Stimulated activated CD4-positive, alpha-beta T cell treated with anti-CD3 and anti-CD28 coated beads, TNF-alpha, amount 100 ng/mL, for 48 hours (primary cell): Measurements from ENCODE around the gene KCNMA1.

Source experiments
- DNase-seq, 3 donors: peaks; one replicate each; pipeline ENCODE4 v3.0.0-alpha.2; 2020; ENCODE audit warnings: low read depth in 3 of 3

Gene KCNMA1

DNA sequence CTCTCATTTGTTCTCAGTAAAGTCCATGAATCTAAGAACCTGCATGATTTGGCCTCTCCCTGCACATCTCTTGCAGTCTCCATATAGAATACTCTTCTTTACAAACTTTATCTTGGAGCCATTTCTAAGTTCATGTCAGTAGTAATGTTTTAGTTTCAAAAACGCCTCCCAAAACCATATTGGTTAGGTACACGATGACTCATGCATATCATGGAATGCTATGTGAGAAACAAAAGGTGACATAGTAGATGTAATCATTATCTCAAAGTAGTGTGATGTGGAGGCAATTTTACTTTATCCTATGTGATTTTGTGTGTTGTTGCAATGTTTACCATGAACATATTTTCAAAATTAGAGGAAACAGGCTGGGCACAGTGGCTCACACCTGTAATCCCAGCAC lies 520.7 kb downstream of the KCNMA1 start:
- DNase-seq = no peak

DNA sequence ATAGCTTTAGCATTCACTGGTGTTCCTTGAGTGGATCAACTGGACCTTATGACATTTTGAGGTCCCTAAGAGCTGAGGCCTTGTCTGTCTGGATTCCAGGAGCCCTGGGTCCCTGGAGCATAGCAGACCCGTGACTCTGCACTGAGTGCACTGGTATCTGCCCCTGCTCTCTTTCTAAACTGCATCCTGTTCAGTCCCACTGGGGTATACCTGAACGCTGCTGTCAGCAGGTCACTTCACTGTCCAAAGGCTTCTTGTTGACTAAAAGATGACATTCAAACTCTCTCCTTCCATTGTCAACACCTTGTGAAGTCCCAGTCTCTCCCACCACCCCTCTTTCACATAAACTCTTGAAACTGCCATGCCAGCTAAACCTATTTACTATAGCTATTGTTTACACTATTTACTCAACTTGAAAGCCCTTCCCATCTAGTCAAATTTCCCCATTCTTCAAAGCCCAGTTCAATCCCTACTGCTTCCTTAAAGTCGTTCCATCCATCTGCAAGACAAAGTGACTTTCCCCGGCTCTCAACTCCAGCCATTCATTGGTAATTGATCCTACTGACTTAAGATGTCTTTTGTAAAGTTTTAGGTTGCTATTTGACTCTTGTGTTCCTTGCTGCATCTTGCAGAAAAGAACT lies 523.3 kb downstream of the KCNMA1 start:
- DNase-seq = no peak

DNA sequence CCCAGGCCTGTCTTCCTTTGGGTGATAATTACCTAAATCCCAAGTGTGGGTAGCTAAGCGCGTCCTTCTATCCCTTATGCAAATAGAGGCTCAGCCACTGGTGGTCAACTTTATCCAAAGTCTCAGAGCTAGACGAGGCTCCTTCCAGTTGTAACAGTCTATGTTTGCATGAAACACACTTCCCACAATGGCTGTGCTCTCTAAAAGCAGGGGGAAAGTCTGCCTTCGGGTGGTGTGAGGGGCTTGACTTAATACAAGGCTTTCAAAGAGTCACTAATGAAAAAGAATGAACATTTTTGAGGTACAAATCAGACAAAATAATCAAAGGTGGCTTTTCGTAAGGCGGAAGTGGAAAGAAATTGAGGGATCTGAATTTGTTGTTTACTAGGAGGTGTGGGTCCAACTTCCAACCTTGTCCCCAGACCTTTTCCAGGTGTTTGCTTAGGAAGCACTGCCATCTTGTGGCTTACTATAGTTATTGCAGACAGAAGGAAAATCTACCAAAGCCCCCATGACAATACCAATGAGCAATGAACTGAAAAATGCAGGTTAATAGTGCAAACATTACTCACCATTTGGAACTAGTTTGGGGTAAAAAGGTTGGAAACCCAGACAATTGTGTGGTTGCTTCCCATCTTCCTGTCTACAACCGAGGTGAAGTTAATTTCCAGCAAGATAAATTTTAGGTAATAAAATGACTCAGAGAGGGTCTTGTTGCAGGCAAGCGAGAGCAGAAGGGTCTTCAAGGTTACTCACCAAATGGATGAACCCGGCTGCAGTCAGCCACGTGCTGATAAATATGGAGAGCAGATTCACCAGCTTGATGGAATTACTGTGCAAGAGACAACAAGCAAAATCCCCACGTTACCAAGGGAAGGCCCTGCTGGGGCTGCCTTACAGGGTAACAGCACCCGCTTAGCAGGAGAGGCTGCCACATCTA lies 525.7 kb downstream of the KCNMA1 start:
- no peak for DNase-seq

DNA sequence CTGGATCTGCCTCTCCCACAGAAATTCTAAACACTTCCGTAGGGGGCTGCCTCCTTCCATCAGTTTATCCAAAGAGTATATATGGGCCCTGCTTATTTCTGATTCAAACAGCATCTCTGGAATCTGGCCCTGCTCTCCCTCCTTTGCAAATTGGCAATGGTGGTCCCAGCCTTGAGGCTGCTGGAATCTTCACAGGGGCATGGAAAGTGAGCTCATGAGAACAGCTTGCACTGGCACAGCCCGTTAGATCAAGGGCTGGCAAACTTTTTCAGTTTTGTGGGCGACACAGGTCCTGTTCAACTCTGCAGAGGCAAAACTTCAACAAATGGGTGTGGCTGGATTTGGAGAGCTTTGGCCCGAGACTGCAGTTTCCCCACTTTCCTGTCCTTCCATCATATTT lies 526.9 kb downstream of the KCNMA1 start:
- DNase-seq = no peak

DNA sequence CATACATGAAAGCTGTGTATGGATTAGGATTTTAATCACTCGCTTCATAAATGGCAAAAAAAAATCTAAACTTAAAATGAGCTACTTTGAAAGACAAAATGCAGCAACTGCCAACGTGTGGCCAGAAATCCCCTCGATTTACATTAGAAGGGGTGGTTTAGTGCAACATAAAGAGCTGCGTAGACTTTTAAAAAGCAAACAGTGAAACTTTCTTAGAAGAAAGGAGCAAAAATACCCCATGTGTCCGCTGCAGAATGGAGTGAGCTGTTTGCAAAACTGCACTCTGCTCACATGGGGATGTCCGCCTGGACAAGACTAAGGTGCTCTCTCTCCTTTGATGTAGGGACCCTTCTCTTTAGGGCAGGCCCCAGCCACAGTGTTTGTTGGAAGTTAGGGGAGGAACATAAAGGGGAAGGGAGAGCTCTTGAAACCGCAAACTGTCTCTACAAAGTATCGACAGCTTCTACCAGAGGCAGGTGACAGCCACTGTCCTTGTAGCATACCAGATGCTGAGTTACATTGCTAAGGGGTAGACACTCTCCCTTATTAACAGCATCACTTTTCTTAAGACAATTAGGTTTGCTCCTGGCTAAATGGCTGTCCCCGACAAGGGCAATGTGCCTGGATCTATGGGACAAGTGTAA lies 528.1 kb downstream of the KCNMA1 start:
- no peak for DNase-seq

DNA sequence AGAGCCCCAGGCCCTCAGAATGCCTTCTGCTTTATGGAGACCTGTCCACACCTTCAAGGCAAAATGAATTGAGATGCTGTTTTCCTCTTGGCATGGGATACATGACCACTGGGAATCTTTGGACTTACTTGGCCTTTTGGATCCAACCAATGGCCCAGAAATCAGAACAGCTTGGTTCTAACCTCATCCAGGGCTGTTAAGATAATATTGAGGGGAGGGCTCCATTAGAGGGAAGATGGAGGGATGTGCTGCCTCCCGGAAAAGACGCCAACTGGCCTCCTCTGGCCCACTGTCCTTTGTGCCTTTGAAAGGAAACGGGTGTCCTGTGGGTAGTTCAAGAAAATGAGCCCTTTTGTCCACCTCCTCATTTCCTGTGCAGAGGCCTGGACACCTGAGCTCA lies 530.9 kb downstream of the KCNMA1 start:
- DNase-seq = no peak

DNA sequence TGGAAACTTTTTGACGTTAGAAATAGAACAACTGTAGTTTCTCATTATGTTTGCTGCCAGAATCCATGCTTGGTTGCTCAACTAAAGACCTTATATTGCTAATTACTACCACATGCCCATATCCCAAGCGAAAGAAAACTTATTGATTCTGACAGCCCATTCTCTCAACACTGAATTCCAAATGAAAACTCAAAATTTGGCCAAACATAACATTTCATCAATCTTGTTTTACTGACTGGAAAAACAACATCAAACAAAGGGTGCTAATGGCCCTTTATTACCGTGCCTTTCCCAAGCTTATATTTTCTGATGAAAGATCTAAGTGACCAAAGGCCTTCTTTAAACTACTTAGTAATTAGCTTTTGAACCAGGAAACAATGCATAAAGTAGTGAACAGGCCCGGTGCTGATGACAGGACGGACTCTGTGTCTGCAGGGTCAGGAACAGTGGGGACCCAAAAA lies 531.8 kb downstream of the KCNMA1 start:
- no peak for DNase-seq

DNA sequence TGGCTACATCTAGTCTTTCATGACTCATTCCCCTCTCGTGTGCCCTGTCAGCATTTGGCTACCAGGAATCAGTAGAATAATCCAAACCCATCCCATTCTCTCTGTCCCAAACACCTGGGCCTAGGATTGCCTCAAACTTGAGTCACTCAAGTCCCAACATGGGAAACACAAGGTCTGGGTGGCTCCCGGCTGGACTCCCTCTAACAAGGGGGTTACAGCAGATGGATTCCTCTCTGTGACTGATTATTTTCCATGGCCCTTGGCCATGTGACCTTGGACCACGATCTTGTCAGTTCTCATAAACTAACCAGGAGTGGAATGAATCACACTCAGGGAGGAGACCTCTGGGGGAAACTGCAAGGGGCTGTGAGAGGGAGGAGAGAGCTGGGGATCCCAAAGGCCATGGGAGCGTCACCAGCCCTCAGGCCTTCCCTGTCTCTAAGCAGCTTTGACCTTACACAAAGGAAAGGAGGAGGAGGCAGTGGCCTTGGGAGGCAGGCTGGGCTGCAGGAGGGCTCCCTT lies 533.1 kb downstream of the KCNMA1 start:
- no peak for DNase-seq

DNA sequence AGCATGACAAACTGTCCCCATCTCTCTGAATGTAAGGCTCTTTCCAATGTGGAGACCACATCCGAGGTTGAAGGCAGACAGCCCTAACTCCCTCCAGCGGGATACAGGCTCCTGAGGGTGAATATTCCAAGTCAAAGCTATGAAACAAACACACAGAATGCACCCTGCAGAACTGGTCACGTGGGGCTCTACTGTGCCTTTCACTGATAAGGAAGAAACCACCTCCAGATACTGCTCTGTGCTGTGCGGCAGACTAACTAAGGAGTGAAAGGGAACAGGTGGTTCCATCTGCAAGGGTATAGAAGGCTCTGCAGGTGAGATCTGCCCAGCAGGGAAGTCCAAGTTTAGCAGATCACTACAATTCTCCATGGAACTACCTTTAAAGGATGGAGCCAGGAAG lies 534.4 kb downstream of the KCNMA1 start:
- no peak for DNase-seq

DNA sequence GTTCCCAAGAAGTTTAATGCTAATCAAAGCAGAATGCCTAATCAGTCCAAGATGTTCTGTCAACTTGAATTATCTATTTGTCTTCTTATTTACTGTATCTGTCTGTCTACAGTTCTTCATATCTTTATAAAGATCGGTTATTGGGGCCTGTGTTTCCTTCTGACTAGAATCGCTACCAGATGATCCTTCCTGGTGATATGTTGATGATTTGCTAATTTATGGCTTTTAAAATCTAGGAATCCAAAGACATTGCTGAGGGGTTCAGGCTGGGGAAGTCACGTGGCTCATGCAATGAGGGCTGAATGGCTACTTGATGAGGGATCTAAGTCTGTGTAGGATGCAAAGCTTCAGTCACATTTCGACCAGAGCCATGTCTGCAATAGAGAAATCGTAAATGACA lies 536.3 kb downstream of the KCNMA1 start:
- DNase-seq = no peak

DNA sequence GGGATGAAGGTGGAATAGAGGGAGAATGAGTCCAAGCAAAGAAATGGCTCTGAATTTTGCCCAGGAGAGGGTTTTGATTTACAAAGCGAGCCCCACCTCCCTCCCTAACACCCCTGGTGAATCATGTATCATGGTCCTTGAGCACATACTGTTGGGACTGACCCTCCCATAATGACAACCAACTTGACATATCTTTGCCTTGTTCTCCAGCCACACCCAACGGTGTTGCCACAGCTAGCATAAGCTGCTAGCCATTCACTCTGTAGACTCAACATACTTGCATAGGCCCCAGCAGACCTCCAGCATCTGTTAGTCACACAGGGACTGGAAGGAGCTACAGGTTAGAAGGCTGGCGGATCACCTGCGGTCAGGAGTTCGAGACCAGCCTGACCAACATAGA lies 538.5 kb downstream of the KCNMA1 start:
- no peak for DNase-seq

DNA sequence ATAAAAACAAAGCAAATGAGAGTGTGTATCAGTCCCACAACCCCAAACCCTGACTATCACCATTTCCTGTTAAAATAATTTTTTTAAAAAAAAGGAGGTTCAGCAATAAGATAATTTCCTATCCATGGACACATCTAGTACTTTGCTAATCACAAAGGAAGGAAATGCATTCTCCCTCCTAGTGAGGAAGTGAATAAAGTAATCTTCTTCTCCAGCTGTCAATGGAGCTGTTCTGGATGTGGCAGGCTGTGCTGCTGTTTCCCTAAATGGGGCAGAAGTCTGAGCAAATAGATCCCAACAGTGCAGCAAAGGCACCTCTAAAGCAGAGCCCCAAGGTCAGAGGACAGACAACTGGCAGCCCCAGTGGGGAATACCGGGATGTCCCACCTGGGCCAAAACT lies 540.0 kb downstream of the KCNMA1 start:
- no peak for DNase-seq

DNA sequence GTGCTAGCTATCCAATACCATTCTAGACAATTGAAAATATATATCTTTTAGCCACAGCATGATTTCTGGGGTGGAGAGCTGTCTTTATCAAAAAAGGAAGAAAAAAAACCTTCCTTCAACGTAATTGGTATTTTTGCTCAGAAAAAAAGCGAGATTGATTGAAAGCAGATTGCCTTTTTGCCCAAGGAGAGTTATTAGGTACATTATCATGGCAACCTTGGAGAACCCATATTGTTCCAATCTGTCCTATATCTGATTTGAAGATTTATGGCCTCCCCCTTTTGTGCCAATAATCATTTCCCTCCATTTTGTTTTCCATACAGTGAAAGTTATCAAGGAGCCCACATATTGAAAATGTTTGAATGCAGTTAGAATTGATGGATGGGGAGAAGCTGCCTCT lies 544.5 kb downstream of the KCNMA1 start:
- DNase-seq = no peak

DNA sequence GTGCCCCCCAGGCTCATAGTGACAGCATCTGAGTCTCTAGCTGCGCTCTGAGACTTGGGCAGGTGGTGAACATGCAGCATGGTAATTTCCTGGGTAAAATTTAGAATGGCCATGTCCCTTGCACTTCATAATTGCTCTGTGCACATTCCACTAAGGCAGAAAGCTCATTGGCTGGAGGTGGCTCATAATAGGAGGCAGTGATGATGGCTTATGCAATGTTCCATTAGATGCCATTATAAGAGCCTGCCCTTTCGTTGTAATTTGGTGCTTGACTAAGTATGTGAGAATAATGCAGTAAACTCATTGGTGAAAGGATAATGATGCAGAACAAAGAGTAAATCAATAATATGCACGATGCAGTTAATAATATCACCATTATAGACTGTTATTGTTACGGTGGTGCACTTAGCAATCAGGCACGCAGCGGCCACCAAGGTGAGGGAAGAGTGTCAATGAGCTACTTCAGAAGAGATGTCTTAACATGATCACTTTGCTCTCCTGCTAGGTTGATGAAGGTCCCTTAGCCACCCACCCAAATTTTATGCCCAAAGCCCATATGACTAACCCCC lies 545.9 kb downstream of the KCNMA1 start:
- DNase-seq = no peak

DNA sequence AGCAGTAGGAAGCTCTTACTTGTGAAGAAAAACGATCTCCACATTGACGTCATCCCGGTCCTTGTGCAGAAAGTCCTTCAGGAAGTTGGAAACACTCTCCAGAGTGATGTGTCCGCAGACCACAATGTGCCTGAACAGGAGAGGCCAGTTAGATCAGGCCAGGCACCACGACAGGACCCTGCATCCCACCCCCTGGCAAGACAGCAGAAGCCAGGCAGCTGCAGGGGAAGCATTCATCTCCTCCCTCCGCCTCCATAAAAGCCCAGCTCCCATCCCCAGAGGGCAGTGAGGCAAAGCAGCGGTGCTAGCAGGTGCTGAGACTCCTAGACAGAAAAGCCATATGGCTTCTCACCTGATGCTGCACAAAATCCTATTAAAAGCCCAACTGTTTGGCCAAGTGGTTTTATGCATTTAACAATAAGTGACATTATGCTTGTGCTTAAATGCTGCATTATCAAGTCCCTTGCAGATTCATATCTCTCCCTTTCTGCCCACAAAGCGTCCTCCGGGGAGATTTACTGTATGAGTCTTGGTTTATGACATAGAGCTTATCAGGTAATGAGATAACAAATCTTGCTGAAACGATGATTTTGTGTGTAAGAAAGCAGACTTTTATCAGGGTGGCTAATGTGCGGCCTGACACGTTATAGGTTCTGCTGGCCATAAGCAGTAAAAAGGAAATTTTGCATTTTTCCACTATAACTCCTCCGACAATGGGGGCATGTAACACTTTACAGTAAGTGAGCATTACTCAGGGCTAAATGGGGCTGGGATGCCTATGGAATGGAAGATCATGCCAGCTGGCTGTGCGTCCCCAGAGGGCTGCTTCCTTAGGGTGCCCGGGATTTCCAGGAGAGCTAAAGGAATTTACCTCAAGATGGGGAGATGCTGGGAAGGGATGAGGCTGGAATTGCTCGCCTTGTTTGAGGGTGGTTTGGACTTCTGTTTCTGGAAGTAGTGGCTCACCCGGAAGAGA lies 546.9 kb downstream of the KCNMA1 start:
- no peak for DNase-seq

DNA sequence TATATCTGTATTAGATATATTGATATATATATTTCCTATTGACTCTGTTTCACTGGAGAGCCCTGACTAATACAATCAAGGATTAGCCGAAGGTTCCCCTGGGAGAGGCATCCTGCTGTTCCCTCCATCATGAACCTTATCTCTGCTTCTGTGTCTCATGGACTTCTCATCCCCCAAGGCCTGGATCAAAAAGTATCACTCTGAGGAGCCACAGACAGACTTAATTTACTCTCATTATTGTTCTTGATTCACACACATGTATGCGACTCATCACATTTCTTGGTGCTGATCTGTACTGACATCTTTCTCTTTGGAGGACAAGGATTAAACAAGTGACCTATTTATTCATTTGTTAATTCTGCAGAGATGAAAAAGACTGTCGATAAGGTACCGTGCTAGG lies 550.2 kb downstream of the KCNMA1 start:
- no peak for DNase-seq

DNA sequence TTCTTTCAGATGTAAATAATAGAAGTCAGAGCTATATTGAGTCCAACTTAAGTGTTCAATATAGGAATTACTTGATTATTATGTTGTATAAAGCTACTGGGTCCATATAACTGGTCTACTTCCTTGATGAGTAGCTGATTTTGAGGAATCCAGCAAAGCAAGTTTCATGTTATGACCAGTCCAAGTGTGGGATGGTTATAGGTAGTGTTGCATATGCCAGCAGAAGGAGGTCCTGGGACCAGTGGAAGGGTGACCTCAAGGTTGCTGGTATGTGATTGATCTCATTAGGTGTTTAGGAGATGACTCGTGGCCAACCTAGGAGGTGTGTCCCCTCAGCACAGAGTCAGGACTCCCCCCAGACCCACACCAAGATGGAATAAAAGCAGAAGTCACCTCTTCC lies 551.5 kb downstream of the KCNMA1 start:
- DNase-seq = no peak

DNA sequence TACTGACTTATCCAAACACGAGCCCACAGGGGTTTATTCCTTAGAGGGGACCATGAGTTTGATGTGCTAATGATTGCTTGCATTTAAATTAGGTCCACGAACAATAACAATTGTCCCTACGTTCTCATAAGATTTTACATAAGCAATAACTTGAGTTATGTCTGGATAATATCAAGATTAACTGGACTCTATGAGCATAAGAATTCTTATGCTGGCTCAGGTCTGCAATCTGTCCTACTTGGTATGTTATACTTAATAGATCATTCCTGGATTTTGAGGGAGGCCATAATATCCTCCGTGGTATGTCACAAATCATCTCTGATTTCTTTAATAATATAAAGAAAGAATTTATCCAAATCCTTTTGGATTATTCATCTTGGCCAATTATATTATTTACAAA lies 552.3 kb downstream of the KCNMA1 start:
- DNase-seq = no peak

DNA sequence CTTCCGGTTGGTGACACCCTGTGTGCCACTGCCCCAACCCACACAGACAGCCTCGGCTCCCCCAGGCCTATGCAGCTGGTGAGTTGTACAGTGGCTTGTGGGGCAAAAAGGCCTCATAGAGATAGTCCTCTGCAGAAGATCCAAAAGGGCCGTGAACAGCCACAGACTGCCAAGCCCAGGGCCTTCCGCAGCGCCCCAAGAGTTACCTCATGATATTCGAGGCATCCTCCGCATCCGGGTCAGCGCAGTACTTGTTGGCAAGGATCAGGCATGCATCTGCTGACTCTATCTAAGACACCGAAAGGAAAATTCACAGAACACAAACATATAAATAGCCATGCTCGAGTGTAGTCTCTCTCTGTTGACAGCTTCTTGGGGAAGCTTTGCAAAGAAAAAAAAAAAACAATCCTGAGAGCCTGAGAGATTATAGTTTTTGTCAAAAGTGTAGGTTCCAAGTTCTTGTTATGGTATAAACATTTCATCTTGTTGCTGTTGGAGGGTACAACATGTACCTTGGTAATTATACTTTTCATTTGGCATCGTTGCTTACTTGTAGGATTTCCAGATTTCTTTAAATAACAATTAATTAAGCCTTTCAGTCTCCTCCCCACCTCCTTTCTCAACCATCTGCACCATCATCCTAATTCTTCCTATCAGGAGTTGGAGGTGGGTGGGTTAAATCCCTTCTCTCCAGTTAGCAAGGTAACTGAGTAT lies 553.0 kb downstream of the KCNMA1 start:
- no peak for DNase-seq

DNA sequence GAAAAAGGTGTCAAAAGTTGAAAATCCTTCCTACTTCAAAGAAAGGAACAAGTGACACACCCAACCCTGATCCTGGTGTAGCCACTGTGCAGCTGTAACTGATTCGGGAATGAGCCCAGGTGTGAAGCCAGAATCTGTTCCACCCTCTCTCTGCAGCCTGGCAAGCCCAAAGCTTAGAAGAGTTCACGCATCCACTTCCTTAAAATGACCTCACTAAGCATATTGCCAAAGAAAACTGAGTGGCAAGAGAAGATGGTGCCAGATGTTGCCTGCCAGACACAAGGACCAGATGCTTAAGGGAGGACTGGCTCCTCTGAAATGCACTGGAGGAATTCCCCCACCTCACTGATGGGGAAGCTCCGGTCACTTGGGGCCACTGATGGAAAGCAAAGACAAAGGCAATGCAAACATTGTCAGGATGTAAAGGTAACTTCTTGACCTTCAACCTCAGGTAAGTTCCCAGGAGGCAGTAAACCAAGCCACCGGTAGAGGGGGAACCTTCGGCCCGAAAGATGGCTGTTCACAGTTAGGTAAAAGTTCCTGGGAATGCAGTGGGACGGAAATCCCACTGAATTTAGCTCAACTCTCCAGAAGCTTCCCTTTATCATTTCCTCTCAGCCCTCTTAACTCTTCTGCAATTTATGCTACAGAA lies 554.9 kb downstream of the KCNMA1 start:
- DNase-seq = no peak
